Endothelial cell (in vitro differentiated cells): ENCODE results near the gene RBMS2. TPM values are rescaled to one million over a fixed set of nuclear protein-coding genes. Genes with fewer than 3 reads are reported as not detected.

Source experiments
- DNase-seq: peaks from one replicate; pipeline ENCODE4 v3.0.0; 2021; ENCODE audit warnings: low spot score
- H3K27ac Mint-ChIP-seq: one replicate; pipeline ENCODE4 v1.8.0; 2021; ENCODE audit warnings: mixed read lengths, inconsistent platforms; ENCODE audit not compliant: unreplicated experiment
- H3K27me3 Mint-ChIP-seq: one replicate; pipeline ENCODE4 v1.8.0; 2021; ENCODE audit warnings: mild to moderate bottlenecking, moderate library complexity, mixed read lengths, inconsistent platforms; ENCODE audit not compliant: unreplicated experiment
- H3K36me3 Mint-ChIP-seq: one replicate; pipeline ENCODE4 v1.8.0; 2021; ENCODE audit warnings: mild to moderate bottlenecking, low read depth, mixed read lengths, inconsistent platforms; ENCODE audit not compliant: unreplicated experiment
- H3K4me1 Mint-ChIP-seq: one replicate; pipeline ENCODE4 v1.8.0; 2021; ENCODE audit warnings: mild to moderate bottlenecking, mixed read lengths, inconsistent platforms; ENCODE audit not compliant: unreplicated experiment
- H3K4me3 Mint-ChIP-seq: one replicate; pipeline ENCODE4 v1.8.0; 2021; ENCODE audit warnings: mild to moderate bottlenecking, mixed read lengths, inconsistent platforms; ENCODE audit not compliant: unreplicated experiment
- H3K9me3 Mint-ChIP-seq: one replicate; pipeline ENCODE4 v1.8.0; 2021; ENCODE audit warnings: mixed read lengths, inconsistent platforms; ENCODE audit not compliant: unreplicated experiment
- total RNA-seq: library from RNA; stranded (reverse); fragmentation: NEBNext Ultra II Directional; extraction: Animal tissue kit (Norgen Biotek cat#: 25700); gene quantifications from one replicate; pipeline ENCODE4 v1.2.1, GENCODE V29; 2021; ENCODE audit not compliant: unreplicated experiment
- TF ChIP-seq, protein P1 (sequence below): fragments of 200-600 bp; sonication (generic); IDR thresholded peaks from one replicate; pipeline ENCODE4 v1.5.0; 2021; ENCODE audit warnings: antibody characterized with exemption; ENCODE audit not compliant: unreplicated experiment

The RBMS2 gene
- total RNA-seq, 1 donor from 2014 or later: 122 TPM

GRCh38 chr12:56635806-56636674, 114.4 kb downstream of the RBMS2 start:
- Mint-ChIP-seq H3K9me3 (no peaks in the 10 kb centered on the region), H3K4me1 (peaks cover 45% of the 10 kb centered on the region), H3K36me3 (peaks cover 23% of the 10 kb centered on the region), H3K27ac (peak overlapping the region; percentile 92), H3K4me3 (peak overlapping the region; percentile 94), H3K27me3 (peaks cover 15% of the 10 kb centered on the region)
- peak; percentile 61 for DNase-seq
- TF ChIP-seq, protein P1, sequence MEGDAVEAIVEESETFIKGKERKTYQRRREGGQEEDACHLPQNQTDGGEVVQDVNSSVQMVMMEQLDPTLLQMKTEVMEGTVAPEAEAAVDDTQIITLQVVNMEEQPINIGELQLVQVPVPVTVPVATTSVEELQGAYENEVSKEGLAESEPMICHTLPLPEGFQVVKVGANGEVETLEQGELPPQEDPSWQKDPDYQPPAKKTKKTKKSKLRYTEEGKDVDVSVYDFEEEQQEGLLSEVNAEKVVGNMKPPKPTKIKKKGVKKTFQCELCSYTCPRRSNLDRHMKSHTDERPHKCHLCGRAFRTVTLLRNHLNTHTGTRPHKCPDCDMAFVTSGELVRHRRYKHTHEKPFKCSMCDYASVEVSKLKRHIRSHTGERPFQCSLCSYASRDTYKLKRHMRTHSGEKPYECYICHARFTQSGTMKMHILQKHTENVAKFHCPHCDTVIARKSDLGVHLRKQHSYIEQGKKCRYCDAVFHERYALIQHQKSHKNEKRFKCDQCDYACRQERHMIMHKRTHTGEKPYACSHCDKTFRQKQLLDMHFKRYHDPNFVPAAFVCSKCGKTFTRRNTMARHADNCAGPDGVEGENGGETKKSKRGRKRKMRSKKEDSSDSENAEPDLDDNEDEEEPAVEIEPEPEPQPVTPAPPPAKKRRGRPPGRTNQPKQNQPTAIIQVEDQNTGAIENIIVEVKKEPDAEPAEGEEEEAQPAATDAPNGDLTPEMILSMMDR: no peak

DNA sequence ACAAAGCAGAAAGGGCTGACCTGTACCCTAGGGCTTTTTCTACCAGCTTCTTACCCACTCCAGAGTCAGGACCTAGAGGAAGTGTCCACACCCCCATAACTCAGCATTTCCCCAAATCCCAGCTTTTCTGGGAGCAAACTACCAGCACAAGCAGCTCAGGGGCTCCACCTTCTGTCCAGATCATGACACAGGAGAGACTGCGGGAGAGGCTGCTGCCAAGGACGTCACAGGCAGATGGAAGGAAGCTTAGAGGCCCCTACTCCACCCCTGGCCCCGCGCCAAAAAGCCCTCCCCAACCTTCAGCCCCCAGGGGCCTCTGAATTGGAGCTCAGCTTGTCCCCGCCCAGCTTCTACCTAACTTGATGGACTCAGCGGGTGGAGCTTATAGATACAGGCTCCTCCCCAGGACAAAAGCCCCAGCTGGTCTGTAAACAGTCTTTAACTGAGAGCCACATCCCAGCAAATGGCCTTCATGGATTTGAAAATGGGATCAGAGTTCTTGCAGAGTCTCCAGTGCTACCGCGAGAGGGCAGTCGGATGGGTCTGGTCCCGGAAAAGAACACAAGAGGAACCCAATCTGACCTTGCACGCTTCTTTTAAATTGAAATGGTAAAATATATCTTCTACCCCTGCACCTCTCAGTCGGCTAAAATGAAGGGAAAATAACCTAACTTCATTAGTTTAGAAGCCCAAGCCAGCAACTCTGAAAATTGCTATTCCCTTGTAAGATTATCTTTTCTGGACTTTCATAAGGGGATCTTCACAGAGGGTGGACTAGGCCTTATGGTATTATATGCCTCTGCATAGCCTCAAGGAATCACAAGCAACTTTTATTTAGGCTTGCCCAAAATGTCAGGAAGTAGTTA, 115.3 kb downstream of the RBMS2 start:
- DNase-seq: peak; percentile 96
- H3K36me3 Mint-ChIP-seq: peaks cover 23% of the 10 kb centered on the region
- peak overlapping the region; percentile 92 for H3K27ac Mint-ChIP-seq
- TF ChIP-seq, protein P1: peak; percentile 43
- peaks cover 40% of the 10 kb centered on the region for H3K4me1 Mint-ChIP-seq
- H3K27me3 Mint-ChIP-seq: peaks cover 15% of the 10 kb centered on the region
- no peaks in the 10 kb centered on the region for H3K9me3 Mint-ChIP-seq
- peak overlapping the region; percentile 94 for H3K4me3 Mint-ChIP-seq

DNA sequence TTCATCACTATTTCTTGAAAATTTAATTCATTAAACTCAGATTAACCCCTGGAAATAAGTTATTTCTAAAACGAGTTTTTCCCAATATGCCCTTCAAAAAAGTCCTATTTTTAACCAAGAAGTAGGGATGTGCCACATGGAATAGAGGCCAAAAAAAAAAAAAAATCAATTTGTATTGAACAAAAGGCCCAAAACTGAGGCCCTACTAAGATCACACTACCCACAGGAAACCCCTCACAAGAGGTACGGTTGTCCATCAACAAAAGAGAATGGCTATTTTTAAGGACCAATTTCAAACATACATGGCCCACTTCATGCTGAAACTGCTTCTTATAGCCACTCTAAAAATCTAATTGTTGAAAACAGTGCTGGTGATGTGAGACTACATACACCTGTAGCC, 116.0 kb downstream of the RBMS2 start:
- Mint-ChIP-seq H3K27ac (peak overlapping the region; percentile 92), H3K4me1 (peaks cover 38% of the 10 kb centered on the region), H3K9me3 (no peaks in the 10 kb centered on the region), H3K4me3 (peak overlapping the region; percentile 70), H3K36me3 (peaks cover 28% of the 10 kb centered on the region), H3K27me3 (peaks cover 14% of the 10 kb centered on the region)
- no peak for DNase-seq
- TF ChIP-seq, protein P1: no peak

- peaks cover 17% of the 10 kb centered on the region for H3K27me3 Mint-ChIP-seq
- H3K9me3 Mint-ChIP-seq: no peaks in the 10 kb centered on the region
- H3K36me3 Mint-ChIP-seq: peaks cover 42% of the 10 kb centered on the region
- TF ChIP-seq, protein P1: no peak
- H3K27ac Mint-ChIP-seq: no peak overlapping the region
- DNase-seq: no peak
- H3K4me3 Mint-ChIP-seq: no peak overlapping the region
- peaks cover 40% of the 10 kb centered on the region for H3K4me1 Mint-ChIP-seq
These were observed 119.6 kb downstream of the RBMS2 start for GRCh38 chr12:56641219-56641618.
